Suppressor macrophage treated with lipopolysaccharide for 4 hours (primary cell): ENCODE measurements around the gene CCL2.

ENCODE experiments used
- DNase-seq: peaks from one replicate; pipeline ENCODE4 v3.0.0-alpha.2; 2020

CCL2 gene

GRCh38 chr17:34275881-34276280 is 20.8 kb downstream of the CCL2 start:
- peak; percentile 65 for DNase-seq

- DNase-seq, result no peak
These were observed 21.7 kb downstream of the CCL2 start for GRCh38 chr17:34276826-34277225.

- no peak for DNase-seq
These were observed 28.5 kb downstream of the CCL2 start for GRCh38 chr17:34283571-34283970.

- DNase-seq, result no peak
These were observed 30.3 kb downstream of the CCL2 start, which contains the start of gene CCL11 for GRCh38 chr17:34285286-34285792. Gene CCL11 (plus strand): TSS chr17:34285742. CDS start chr17:34285809, 67 bp downstream.

- no peak for DNase-seq
These were observed 32.8 kb downstream of the CCL2 start for GRCh38 chr17:34287875-34288274.

- DNase-seq, result no peak
These were observed 35.5 kb downstream of the CCL2 start for GRCh38 chr17:34290586-34290985.

- DNase-seq, result peak; percentile 53
These were observed 36.8 kb downstream of the CCL2 start for GRCh38 chr17:34291721-34292348.

GRCh38 chr17:34299027-34299426 is 43.9 kb downstream of the CCL2 start:
- DNase-seq, result no peak

- DNase-seq, result no peak
These were observed 45.0 kb downstream of the CCL2 start for GRCh38 chr17:34299956-34300577.

- DNase-seq, result peak; percentile 81
These were observed 45.7 kb downstream of the CCL2 start for GRCh38 chr17:34300652-34301370.

- peak; percentile 26 for DNase-seq
These were observed 46.9 kb downstream of the CCL2 start for GRCh38 chr17:34301986-34302385.

GRCh38 chr17:34302636-34303035 is 47.6 kb downstream of the CCL2 start:
- DNase-seq, result peak; percentile 63

- no peak for DNase-seq
These were observed 48.5 kb downstream of the CCL2 start for GRCh38 chr17:34303606-34304005.

- no peak for DNase-seq
These were observed 50.0 kb downstream of the CCL2 start for GRCh38 chr17:34305061-34305460.

GRCh38 chr17:34305606-34306005 is 50.5 kb downstream of the CCL2 start:
- DNase-seq, result no peak

GRCh38 chr17:34306466-34306865 is 51.4 kb downstream of the CCL2 start:
- DNase-seq, result peak; percentile 77
